GM23248 (cell line): ENCODE measurements around the gene CPA5. TPM values are rescaled to one million over a fixed set of nuclear protein-coding genes. Genes with fewer than 3 reads are reported as not detected.
A peak's percentile ranks its signal among the peaks of the same experiment; 100 is the strongest.

ENCODE experiments used
- DNase-seq: peaks from one replicate; pipeline ENCODE4 v3.0.0-alpha.2; 2015
- H2AFZ ChIP-seq: fragments of 200-600 bp; sonication (generic); 2 replicates; pipeline ENCODE4 v1.6.1; 2016; ENCODE audit warnings: antibody characterized with exemption
- H3F3A ChIP-seq: fragments of 200-600 bp; sonication (generic); 2 replicates; pipeline ENCODE4 v1.6.1; 2016; ENCODE audit warnings: mild to moderate bottlenecking, antibody characterized with exemption, mixed run types; ENCODE audit not compliant: insufficient read depth
- H3K27ac ChIP-seq: fragments of 200-600 bp; sonication (generic); 2 replicates; pipeline ENCODE4 v1.5.1; 2016; ENCODE audit warnings: mild to moderate bottlenecking
- H3K27me3 ChIP-seq: fragments of 200-600 bp; sonication (generic); replicated peaks from 2 replicates; pipeline ENCODE4 v1.6.1; 2016; ENCODE audit warnings: mild to moderate bottlenecking; ENCODE audit not compliant: insufficient read depth
- H3K36me3 ChIP-seq: fragments of 200-600 bp; sonication (generic); 2 replicates; pipeline ENCODE4 v1.6.1; 2016; ENCODE audit warnings: low read depth, mild to moderate bottlenecking
- H3K4me1 ChIP-seq: fragments of 200-600 bp; sonication (generic); 2 replicates; pipeline ENCODE4 v1.6.1; 2016; ENCODE audit warnings: mild to moderate bottlenecking; ENCODE audit not compliant: insufficient read depth
- H3K4me2 ChIP-seq: fragments of 200-600 bp; sonication (generic); one replicate; pipeline ENCODE4 v1.6.1; 2016; ENCODE audit warnings: mild to moderate bottlenecking; ENCODE audit not compliant: unreplicated experiment
- H3K4me3 ChIP-seq: fragments of 200-600 bp; sonication (generic); 2 replicates; pipeline ENCODE4 v1.5.1; 2016; ENCODE audit warnings: mild to moderate bottlenecking
- H3K79me2 ChIP-seq: fragments of 200-600 bp; sonication (generic); 2 replicates; pipeline ENCODE4 v1.6.1; 2016; ENCODE audit warnings: mild to moderate bottlenecking; ENCODE audit not compliant: insufficient read depth
- H3K9ac ChIP-seq: fragments of 200-600 bp; sonication (generic); 2 replicates; pipeline ENCODE4 v1.6.1; 2016; ENCODE audit warnings: mild to moderate bottlenecking
- H3K9me2 ChIP-seq: fragments of 200-600 bp; sonication (generic); 2 replicates; pipeline ENCODE4 v1.6.1; 2016; ENCODE audit warnings: mixed run types, mild to moderate bottlenecking, moderate library complexity; ENCODE audit not compliant: insufficient read depth
- H3K9me3 ChIP-seq: fragments of 200-600 bp; sonication (generic); one replicate; pipeline ENCODE4 v1.6.1; 2017; ENCODE audit warnings: low read depth
- H4K20me1 ChIP-seq: fragments of 200-600 bp; sonication (generic); 2 replicates; pipeline ENCODE4 v1.6.0; 2016; ENCODE audit not compliant: insufficient read depth
- EZH2 ChIP-seq: fragments of 200-600 bp; sonication (generic); IDR thresholded peaks from 2 replicates; pipeline ENCODE4 v1.6.1; 2018; ENCODE audit warnings: antibody characterized with exemption, mild to moderate bottlenecking; ENCODE audit not compliant: insufficient read depth, poor library complexity, severe bottlenecking
- EZH2phosphoT487 ChIP-seq: fragments of 200-600 bp; sonication (generic); IDR thresholded peaks from 2 replicates; pipeline ENCODE4 v1.6.1; 2018; ENCODE audit warnings: antibody characterized with exemption, moderate library complexity, mild to moderate bottlenecking, low read depth; ENCODE audit not compliant: insufficient read depth
- WGBS, 2 experiments: methylation state at CpG; one replicate each; pipeline ENCODE4 v1.1.6; 2015 to 2017; ENCODE audit warnings: low lambda C conversion rate in 2 of 2, low coverage in 1 of 2; ENCODE audit errors: missing lambda C conversion rate in 2 of 2; 5-methylcytosine and 5-hydroxymethylcytosine counted together
- in situ Hi-C: fragments of 300-500 bp; cut with MboI; formaldehyde crosslinking; loops from 2 replicates; pipeline ENCODE4 v1.15.0; 2020
- polyA plus RNA-seq: library from polyadenylated mRNA; unstranded; fragments of >200 nt; fragmentation: Nextera tagmentation; extraction: Ambion mirVana; gene quantifications from 2 replicates; pipeline ENCODE4 v1.2.1, GENCODE V29; 2016
- total RNA-seq: library from RNA; depleted of rRNA; stranded (reverse); fragments of >200 nt; shearing (Covaris generic); gene quantifications from 2 replicates; pipeline ENCODE4 v1.2.3, GENCODE V29; 2014

CPA5 gene
- total and polyA plus RNA-seq, 2 experiments from 2014 or later, result 0.23 TPM; not detected in 1

DNA sequence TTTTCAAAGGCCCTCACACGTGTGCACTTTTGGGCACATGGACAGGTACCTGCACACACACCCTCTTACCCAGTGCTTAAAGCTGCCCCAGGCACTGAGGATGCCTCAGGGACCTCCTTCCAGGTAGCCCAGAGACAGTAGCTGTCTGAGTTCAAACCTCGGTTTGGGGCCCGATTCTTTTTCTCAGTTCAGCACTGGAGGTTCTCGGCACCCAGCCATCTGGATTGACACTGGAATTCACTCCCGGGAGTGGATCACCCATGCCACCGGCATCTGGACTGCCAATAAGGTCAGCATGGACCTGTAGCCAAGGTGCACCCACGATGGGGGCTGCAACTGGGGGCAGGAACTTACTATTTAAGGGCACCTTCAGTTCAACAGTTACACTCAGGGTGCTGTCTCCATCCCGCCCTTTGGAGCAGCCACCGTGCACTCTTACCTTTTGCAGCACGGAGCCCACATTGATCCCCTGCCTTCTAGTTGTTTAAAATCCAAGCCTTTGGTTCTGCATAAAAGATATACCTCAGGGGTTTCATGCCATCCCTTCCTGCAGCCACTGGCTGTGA, 17.7 kb downstream of the CPA5 start:
- H3K79me2 ChIP-seq, result no peaks in the 10 kb centered on the region
- H3K9me2 ChIP-seq, result no peaks in the 10 kb centered on the region
- H3K4me2 ChIP-seq, result no peak overlapping the region
- H3K27me3 ChIP-seq, result no peaks in the 10 kb centered on the region
- no peak for DNase-seq
- H3K9me3 ChIP-seq, result no peaks in the 10 kb centered on the region
- H3K9ac ChIP-seq, result no peak overlapping the region
- H3K4me1 ChIP-seq, result peaks cover 48% of the 10 kb centered on the region
- peaks cover 30% of the 10 kb centered on the region; the same call in 1 of the 2 replicates for H3F3A ChIP-seq
- H3K4me3 ChIP-seq, result no peak overlapping the region
- in situ Hi-C loops, result no loop called here
- H2AFZ ChIP-seq, result no peak overlapping the region
- H3K27ac ChIP-seq, result no peak overlapping the region
- H4K20me1 ChIP-seq, result no peaks in the 10 kb centered on the region
- no peaks in the 10 kb centered on the region for H3K36me3 ChIP-seq
- TF ChIP-seq EZH2phosphoT487 (no peak), EZH2 (no peak)
- WGBS, 2 experiments, result 91 to 92% methylated on average over 10 of the region's 10 CpGs

DNA sequence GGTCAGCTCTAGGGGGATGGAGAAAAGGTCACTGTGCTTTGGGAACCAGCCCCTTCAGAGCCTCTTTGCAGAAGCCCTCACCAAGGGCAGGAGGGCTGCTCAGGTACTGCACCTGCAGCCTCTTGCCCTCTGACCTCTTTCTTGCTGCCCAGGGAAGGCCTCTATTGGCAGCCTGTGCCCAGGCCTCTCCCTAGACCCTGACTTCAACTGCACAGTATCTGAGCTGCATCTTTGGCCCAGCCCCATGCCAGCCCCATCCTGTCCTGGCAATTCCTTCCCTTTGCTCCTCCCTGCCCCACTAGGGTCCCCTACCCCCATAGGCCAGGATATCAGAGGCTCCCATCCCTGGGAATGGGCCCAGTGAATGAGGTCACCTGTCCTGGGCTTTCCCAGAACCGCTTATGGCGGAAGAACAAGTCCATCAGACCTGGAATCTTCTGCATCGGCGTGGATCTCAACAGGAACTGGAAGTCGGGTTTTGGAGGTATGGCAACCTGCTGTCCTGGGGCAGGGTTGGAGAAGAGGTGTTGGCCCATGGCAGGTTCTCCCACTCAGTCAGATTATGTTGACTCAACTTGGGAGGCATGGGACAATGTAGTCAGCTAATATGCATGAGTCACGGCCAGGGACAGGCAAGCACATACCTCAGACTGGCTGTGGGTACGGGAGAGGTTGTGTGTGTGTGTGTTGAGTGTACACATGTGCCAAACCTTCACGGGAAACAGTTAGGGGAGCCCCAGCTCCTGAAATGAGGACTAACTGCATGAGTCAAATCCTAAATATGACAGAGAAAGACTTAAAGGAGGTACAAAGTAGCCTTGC, 18.6 kb downstream of the CPA5 start:
- Histone ChIP-seq H3K9ac (0 out of 2 replicates have a peak overlapping the region, but pooled peaks have one; percentile 39), H3K27ac (peak overlapping the region; percentile 63), H3K4me1 (peaks cover 45% of the 10 kb centered on the region), H3K36me3 (no peaks in the 10 kb centered on the region), H3F3A (peaks cover 23% of the 10 kb centered on the region; the same call in 1 of the 2 replicates), H3K9me2 (no peaks in the 10 kb centered on the region), H4K20me1 (no peaks in the 10 kb centered on the region), H3K9me3 (no peaks in the 10 kb centered on the region), H3K27me3 (no peaks in the 10 kb centered on the region), H3K4me3 (no peak overlapping the region), H3K4me2 (peak overlapping the region; percentile 19), H2AFZ (no peak overlapping the region), H3K79me2 (no peaks in the 10 kb centered on the region)
- 46 to 63% methylated on average over 6 to 8 of the region's 8 CpGs for WGBS, 2 experiments
- in situ Hi-C loops, result no loop called here
- TF ChIP-seq EZH2, result no peak
- no peak for TF ChIP-seq EZH2phosphoT487
- peak; percentile 99 for DNase-seq

DNA sequence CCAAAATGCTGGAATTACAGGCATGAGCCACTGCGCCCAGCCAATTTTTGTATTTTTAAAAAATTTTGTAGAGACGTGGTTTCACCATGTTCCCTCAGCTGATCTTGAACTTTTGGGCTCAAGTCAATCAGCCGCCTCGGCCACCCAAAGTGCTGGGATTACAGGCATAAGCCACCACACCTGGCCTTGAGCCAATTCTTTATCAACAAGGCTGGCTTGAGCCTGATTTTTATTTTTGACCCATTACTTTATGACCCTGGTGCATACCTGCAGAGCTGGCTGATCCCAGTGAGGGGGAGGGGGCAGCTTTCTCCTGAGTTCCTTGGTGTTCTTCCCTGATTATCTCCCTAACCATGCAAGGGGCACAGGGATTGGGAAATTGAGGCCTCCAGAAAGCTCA, 19.8 kb downstream of the CPA5 start:
- peaks cover 22% of the 10 kb centered on the region; the same call in 1 of the 2 replicates for H3F3A ChIP-seq
- H3K27me3 ChIP-seq, result no peaks in the 10 kb centered on the region
- H3K9me3 ChIP-seq, result no peaks in the 10 kb centered on the region
- TF ChIP-seq EZH2 (no peak), EZH2phosphoT487 (no peak)
- no peaks in the 10 kb centered on the region for H3K79me2 ChIP-seq
- H3K4me2 ChIP-seq, result peak overlapping the region; percentile 3
- no peaks in the 10 kb centered on the region for H4K20me1 ChIP-seq
- in situ Hi-C loops, result no loop called here
- no peak overlapping the region for H2AFZ ChIP-seq
- H3K4me3 ChIP-seq, result no peak overlapping the region
- H3K9me2 ChIP-seq, result no peaks in the 10 kb centered on the region
- no peaks in the 10 kb centered on the region for H3K36me3 ChIP-seq
- DNase-seq, result no peak
- 84 to 90% methylated on average over 4 of the region's 4 CpGs for WGBS, 2 experiments
- peaks cover 53% of the 10 kb centered on the region for H3K4me1 ChIP-seq
- H3K9ac ChIP-seq, result no peak overlapping the region
- H3K27ac ChIP-seq, result peak overlapping the region; percentile 63; the same call in 1 of the 2 replicates

DNA sequence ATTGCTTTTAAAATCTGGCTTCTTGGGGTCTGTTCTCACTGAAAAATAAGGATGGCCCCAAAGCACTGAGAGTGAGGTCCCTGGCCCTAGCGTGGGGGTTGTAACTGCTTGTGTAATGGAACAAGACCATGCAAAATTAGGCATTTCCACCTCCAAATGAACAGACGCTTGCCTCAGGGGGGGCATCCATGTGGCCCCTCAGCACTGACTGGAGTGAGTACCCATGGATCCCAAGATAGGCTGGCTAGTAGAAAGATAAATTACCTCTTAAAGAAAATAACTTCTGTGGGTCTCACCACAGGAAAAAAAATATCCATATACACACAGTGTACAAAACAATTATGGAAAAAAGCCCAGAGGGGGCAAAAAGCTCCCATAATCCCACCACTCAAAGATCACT, 20.5 kb downstream of the CPA5 start:
- Histone ChIP-seq H3K9me2 (no peaks in the 10 kb centered on the region), H3K36me3 (no peaks in the 10 kb centered on the region), H3K4me2 (no peak overlapping the region), H3F3A (peaks cover 29% of the 10 kb centered on the region; the same call in 1 of the 2 replicates), H3K4me3 (no peak overlapping the region), H4K20me1 (no peaks in the 10 kb centered on the region), H3K4me1 (peaks cover 59% of the 10 kb centered on the region), H3K27ac (no peak overlapping the region), H3K27me3 (no peaks in the 10 kb centered on the region), H2AFZ (no peak overlapping the region), H3K79me2 (no peaks in the 10 kb centered on the region), H3K9me3 (no peaks in the 10 kb centered on the region), H3K9ac (no peak overlapping the region)
- in situ Hi-C loops, result no loop called here
- TF ChIP-seq EZH2phosphoT487, result no peak
- TF ChIP-seq EZH2, result no peak
- WGBS, 2 experiments, result 89 to 100% methylated on average over 2 of the region's 2 CpGs
- DNase-seq, result no peak
